Natural killer cell (primary cell): ENCODE data around the gene RGR. TPM values are rescaled to one million over a fixed set of nuclear protein-coding genes. Genes with fewer than 3 reads are reported as not detected.

ENCODE experiments used
- ATAC-seq, 3 donors: fragments of 150-1000 bp in 2 of 3; fragments of 200-7000 bp in 1 of 3; cut with Tn5 transposase; 1 replicate in 1 of 3; 2 replicates in 2 of 3; pipeline ENCODE4 v1.10.0; 2021; ENCODE audit warnings: mild to moderate bottlenecking in 2 of 3, moderate library complexity in 2 of 3
- DNase-seq, 2 donors: peaks; one replicate each; pipeline versions ENCODE4 v3.0.0 to v3.0.0-alpha.2; 2013 to 2021; ENCODE audit warnings: mixed read lengths in 1 of 2
- H3K27ac ChIP-seq: one replicate; pipeline ENCODE4 v1.5.1; 2013; ENCODE audit warnings: mild to moderate bottlenecking, low read length
- H3K27me3 ChIP-seq: one replicate; pipeline ENCODE4 v1.6.1; 2013; ENCODE audit warnings: low read length; ENCODE audit not compliant: control insufficient read depth, insufficient read depth
- H3K36me3 ChIP-seq: one replicate; pipeline ENCODE4 v1.6.1; 2013; ENCODE audit warnings: low read length; ENCODE audit not compliant: control insufficient read depth, insufficient read depth
- H3K4me1 ChIP-seq: one replicate; pipeline ENCODE4 v1.6.1; 2013; ENCODE audit warnings: low read length; ENCODE audit not compliant: control insufficient read depth, insufficient read depth
- H3K4me3 ChIP-seq: one replicate; pipeline ENCODE4 v1.5.1; 2013; ENCODE audit warnings: low read length
- H3K9me3 ChIP-seq: one replicate; pipeline ENCODE4 v1.6.1; 2013; ENCODE audit warnings: low read length; ENCODE audit not compliant: control insufficient read depth, insufficient read depth
- H3K27ac Mint-ChIP-seq, 2 donors: one replicate each; pipeline ENCODE4 v1.8.0; 2022; ENCODE audit warnings: mild to moderate bottlenecking in 2 of 2, mixed read lengths in 2 of 2, moderate library complexity in 1 of 2
- H3K27me3 Mint-ChIP-seq, 2 donors: one replicate each; pipeline ENCODE4 v1.8.0; 2022; ENCODE audit warnings: low read depth in 2 of 2, mixed read lengths in 2 of 2
- H3K36me3 Mint-ChIP-seq: one replicate; pipeline ENCODE4 v1.8.0; 2022; ENCODE audit warnings: mixed read lengths
- H3K4me1 Mint-ChIP-seq, 2 donors: one replicate each; pipeline ENCODE4 v1.8.0; 2022; ENCODE audit warnings: mixed read lengths in 2 of 2
- H3K4me3 Mint-ChIP-seq: one replicate; pipeline ENCODE4 v1.8.0; 2022; ENCODE audit warnings: mild to moderate bottlenecking, moderate library complexity, mixed read lengths
- H3K9me3 Mint-ChIP-seq, 2 donors: one replicate each; pipeline ENCODE4 v1.8.0; 2022; ENCODE audit warnings: mixed read lengths in 2 of 2
- CTCF ChIP-seq: fragments of 200-600 bp; IDR thresholded peaks from one replicate; pipeline ENCODE4 v1.8.0; 2022; ENCODE audit warnings: antibody characterized with exemption
- WGBS: methylation state at CpG from one replicate; pipeline ENCODE4 v1.1.7; 2013; ENCODE audit warnings: missing lambda C conversion rate; ENCODE audit not compliant: insufficient coverage; 5-methylcytosine and 5-hydroxymethylcytosine counted together
- intact Hi-C: fragments of 100-400 bp; cut with micrococcal nuclease; formaldehyde crosslinking; loops from one replicate; pipeline ENCODE4 v1.14.2; 2022
- total RNA-seq, 4 donors: library from RNA; stranded (reverse); fragments of 120-200 nt in 1 of 4; gene quantifications; one replicate each; pipeline versions ENCODE4 v1.2.3 to v1.2.4, GENCODE V29; 2013 to 2022

Gene RGR
- total RNA-seq, 3 donors from 2014 or later (not counting 1 experiment from before 2014, with no cell fraction given) = not detected

DNA sequence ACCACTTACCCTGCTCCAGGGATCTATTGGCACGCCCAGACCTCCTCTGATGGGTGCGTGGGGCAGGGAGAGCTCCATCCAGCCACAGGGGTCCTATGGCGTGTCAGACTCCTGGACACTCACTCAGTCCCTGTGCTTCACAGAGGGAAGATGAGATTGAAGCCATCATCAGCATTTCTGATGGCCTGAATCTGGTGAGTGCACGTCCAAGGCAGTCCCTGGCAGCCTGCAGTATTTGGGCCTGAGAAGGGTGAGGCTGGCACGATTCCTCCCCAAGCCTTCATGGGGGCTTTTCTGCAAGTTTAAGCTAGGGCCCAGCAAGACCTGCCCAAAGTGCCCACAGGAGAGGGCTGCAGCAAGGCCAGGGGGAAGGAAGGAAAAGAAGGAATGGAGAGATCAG lies 47.2 kb upstream of the RGR start:
- WGBS = 90% methylated on average over 5 of the region's 5 CpGs

GRCh38 chr10:84198206-84198915 lies 46.5 kb upstream of the RGR start:
- no peaks in the 10 kb centered on the region for H3K9me3 ChIP-seq
- no peaks in the 10 kb centered on the region for H3K36me3 ChIP-seq
- Mint-ChIP-seq H3K27me3 (no peaks in the 10 kb centered on the region), H3K4me3 (no peak overlapping the region), H3K9me3 (no peaks in the 10 kb centered on the region), H3K36me3 (no peaks in the 10 kb centered on the region), H3K4me1 (peaks cover 0 to 11% of the 10 kb centered on the region in 2 donors), H3K27ac (no peak overlapping the region)
- peaks cover 24% of the 10 kb centered on the region for H3K4me1 ChIP-seq
- no peak for TF ChIP-seq CTCF
- intact Hi-C loops = no loop called here
- no peak overlapping the region for H3K4me3 ChIP-seq
- ATAC-seq = no peak
- 88% methylated on average over 7 of the region's 7 CpGs for WGBS
- H3K27me3 ChIP-seq = no peaks in the 10 kb centered on the region
- no peak for DNase-seq
- no peak overlapping the region for H3K27ac ChIP-seq

More for the DNA sequence above, 47.2 kb upstream of the RGR start:
- no peak overlapping the region for H3K4me3 Mint-ChIP-seq
- H3K9me3 Mint-ChIP-seq = no peaks in the 10 kb centered on the region
- peaks cover 0 to 11% of the 10 kb centered on the region in 2 donors for H3K4me1 Mint-ChIP-seq
- Histone ChIP-seq H3K4me3 (no peak overlapping the region), H3K9me3 (no peaks in the 10 kb centered on the region), H3K36me3 (no peaks in the 10 kb centered on the region), H3K27ac (no peak overlapping the region), H3K27me3 (no peaks in the 10 kb centered on the region), H3K4me1 (peaks cover 26% of the 10 kb centered on the region)
- no peak for TF ChIP-seq CTCF
- ATAC-seq (no peak), DNase-seq (no peak)
- intact Hi-C loops = no loop called here
- no peaks in the 10 kb centered on the region for H3K27me3 Mint-ChIP-seq
- H3K27ac Mint-ChIP-seq = no peak overlapping the region
- no peaks in the 10 kb centered on the region for H3K36me3 Mint-ChIP-seq

GRCh38 chr10:84200537-84201243 lies 44.2 kb upstream of the RGR start:
- Mint-ChIP-seq H3K4me3 (no peak overlapping the region), H3K27ac (no peak overlapping the region), H3K4me1 (peaks cover 0 to 10% of the 10 kb centered on the region in 2 donors), H3K27me3 (no peaks in the 10 kb centered on the region), H3K36me3 (no peaks in the 10 kb centered on the region), H3K9me3 (no peaks in the 10 kb centered on the region)
- TF ChIP-seq CTCF = no peak
- Histone ChIP-seq H3K4me1 (peaks cover 4% of the 10 kb centered on the region), H3K36me3 (no peaks in the 10 kb centered on the region), H3K9me3 (no peaks in the 10 kb centered on the region), H3K27ac (no peak overlapping the region), H3K4me3 (no peak overlapping the region), H3K27me3 (no peaks in the 10 kb centered on the region)
- intact Hi-C loops = no loop called here
- 83% methylated on average over 11 of the region's 11 CpGs for WGBS
- ATAC-seq (no peak), DNase-seq (no peak)
